SK-N-MC (cell line): Measurements from ENCODE around the gene ZNF423.

ENCODE experiments used
- EZH2 ChIP-seq: fragments of 200-600 bp; sonication (generic); IDR thresholded peaks from one replicate; pipeline ENCODE4 v1.6.1; 2017; ENCODE audit warnings: antibody characterized with exemption
- FOXP2 ChIP-seq: optimal IDR thresholded peaks from 2 replicates; pipeline ENCODE3; 2011; ENCODE audit warnings: mild to moderate bottlenecking, moderate library complexity; ENCODE audit not compliant: insufficient read depth; ENCODE audit errors: extremely low read length, control extremely low read depth
- POLR2AphosphoS5 ChIP-seq: IDR thresholded peaks from 2 replicates; pipeline ENCODE4 v1.6.1; 2012; ENCODE audit warnings: mild to moderate bottlenecking, low read depth, low read length, borderline replicate concordance

DNA sequence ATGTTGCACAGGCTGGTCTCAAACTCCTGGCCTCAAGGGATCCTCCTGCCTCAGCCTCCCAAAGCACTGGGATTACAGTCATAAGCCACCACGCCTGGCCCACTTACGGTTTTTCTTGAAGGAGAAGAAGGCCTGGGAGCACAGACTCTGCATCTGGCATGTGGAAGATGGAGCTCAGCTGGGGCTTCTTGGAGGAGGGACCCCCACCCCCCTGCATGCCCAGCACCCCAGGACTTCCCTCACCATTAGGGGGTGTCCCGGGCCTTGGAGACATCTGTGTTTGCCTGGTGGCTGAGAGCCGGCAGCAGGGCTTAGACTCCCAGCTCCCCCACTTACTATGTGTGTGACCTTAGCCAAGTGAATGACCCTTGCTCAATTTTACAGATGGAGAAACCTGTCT lies 204.7 kb downstream of the ZNF423 start:
- TF ChIP-seq EZH2 (no peak), POLR2AphosphoS5 (no peak), FOXP2 (no peak)
